Natural killer cell (primary cell): ENCODE measurements around the gene COPS9. TPM values are rescaled to one million over a fixed set of nuclear protein-coding genes. Genes with fewer than 3 reads are reported as not detected.

Experiments
- ATAC-seq, 3 donors: fragments of 150-1000 bp in 2 of 3; fragments of 200-7000 bp in 1 of 3; cut with Tn5 transposase; 1 replicate in 1 of 3; 2 replicates in 2 of 3; pipeline ENCODE4 v1.10.0; 2021; ENCODE audit warnings: mild to moderate bottlenecking in 2 of 3, moderate library complexity in 2 of 3
- DNase-seq, 2 donors: peaks; one replicate each; pipeline versions ENCODE4 v3.0.0 to v3.0.0-alpha.2; 2013 to 2021; ENCODE audit warnings: mixed read lengths in 1 of 2
- H3K27ac ChIP-seq: one replicate; pipeline ENCODE4 v1.5.1; 2013; ENCODE audit warnings: mild to moderate bottlenecking, low read length
- H3K27me3 ChIP-seq: one replicate; pipeline ENCODE4 v1.6.1; 2013; ENCODE audit warnings: low read length; ENCODE audit not compliant: control insufficient read depth, insufficient read depth
- H3K36me3 ChIP-seq: one replicate; pipeline ENCODE4 v1.6.1; 2013; ENCODE audit warnings: low read length; ENCODE audit not compliant: control insufficient read depth, insufficient read depth
- H3K4me1 ChIP-seq: one replicate; pipeline ENCODE4 v1.6.1; 2013; ENCODE audit warnings: low read length; ENCODE audit not compliant: control insufficient read depth, insufficient read depth
- H3K4me3 ChIP-seq: one replicate; pipeline ENCODE4 v1.5.1; 2013; ENCODE audit warnings: low read length
- H3K9me3 ChIP-seq: one replicate; pipeline ENCODE4 v1.6.1; 2013; ENCODE audit warnings: low read length; ENCODE audit not compliant: control insufficient read depth, insufficient read depth
- H3K27ac Mint-ChIP-seq, 2 donors: one replicate each; pipeline ENCODE4 v1.8.0; 2022; ENCODE audit warnings: mild to moderate bottlenecking in 2 of 2, mixed read lengths in 2 of 2, moderate library complexity in 1 of 2
- H3K27me3 Mint-ChIP-seq, 2 donors: one replicate each; pipeline ENCODE4 v1.8.0; 2022; ENCODE audit warnings: low read depth in 2 of 2, mixed read lengths in 2 of 2
- H3K36me3 Mint-ChIP-seq: one replicate; pipeline ENCODE4 v1.8.0; 2022; ENCODE audit warnings: mixed read lengths
- H3K4me1 Mint-ChIP-seq, 2 donors: one replicate each; pipeline ENCODE4 v1.8.0; 2022; ENCODE audit warnings: mixed read lengths in 2 of 2
- H3K4me3 Mint-ChIP-seq: one replicate; pipeline ENCODE4 v1.8.0; 2022; ENCODE audit warnings: mild to moderate bottlenecking, moderate library complexity, mixed read lengths
- H3K9me3 Mint-ChIP-seq, 2 donors: one replicate each; pipeline ENCODE4 v1.8.0; 2022; ENCODE audit warnings: mixed read lengths in 2 of 2
- WGBS: methylation state at CpG from one replicate; pipeline ENCODE4 v1.1.7; 2013; ENCODE audit warnings: missing lambda C conversion rate; ENCODE audit not compliant: insufficient coverage; 5-methylcytosine and 5-hydroxymethylcytosine counted together
- intact Hi-C: fragments of 100-400 bp; cut with micrococcal nuclease; formaldehyde crosslinking; loops from one replicate; pipeline ENCODE4 v1.14.2; 2022
- total RNA-seq, 4 donors: library from RNA; stranded (reverse); fragments of 120-200 nt in 1 of 4; gene quantifications; one replicate each; pipeline versions ENCODE4 v1.2.3 to v1.2.4, GENCODE V29; 2013 to 2022
- TF ChIP-seq, protein P1 (sequence below): fragments of 200-600 bp; IDR thresholded peaks from one replicate; pipeline ENCODE4 v1.8.0; 2022; ENCODE audit warnings: antibody characterized with exemption

COPS9 gene
- total RNA-seq = 10 to 100 TPM; 51.5 to 76.5 (median 53.5) TPM
- 82.7 TPM for total RNA-seq (2013)

GRCh38 chr2:240136013-240136670 lies at the start of gene COPS9:
TSS of gene COPS9 (minus strand) at chr2:240136305. CDS start at chr2:240136284, 21 bp downstream.
- H3K36me3 ChIP-seq = peaks cover 25% of the 10 kb centered on the region
- peak within 1 kb of the TSS; percentile 90 for H3K4me3 ChIP-seq
- under 1% methylated on average over 79 of the region's 79 CpGs for WGBS
- Mint-ChIP-seq H3K27me3 (no peaks in the 10 kb centered on the region), H3K4me1 (peaks cover 21 to 36% of the 10 kb centered on the region in 2 donors), H3K9me3 (no peaks in the 10 kb centered on the region), H3K27ac (peak within 1 kb of the TSS; percentile 79 to 92), H3K36me3 (no peaks in the 10 kb centered on the region), H3K4me3 (peak within 1 kb of the TSS; percentile 95)
- H3K9me3 ChIP-seq = no peaks in the 10 kb centered on the region
- intact Hi-C loops = no loop called here
- no peaks in the 10 kb centered on the region for H3K27me3 ChIP-seq
- H3K4me1 ChIP-seq = peaks cover 25% of the 10 kb centered on the region
- H3K27ac ChIP-seq = peak within 1 kb of the TSS; percentile 47
- DNase-seq (peak; percentile 86 to 92), ATAC-seq (peak; percentile 97 to 98 (median 97))
- TF ChIP-seq, protein P1, sequence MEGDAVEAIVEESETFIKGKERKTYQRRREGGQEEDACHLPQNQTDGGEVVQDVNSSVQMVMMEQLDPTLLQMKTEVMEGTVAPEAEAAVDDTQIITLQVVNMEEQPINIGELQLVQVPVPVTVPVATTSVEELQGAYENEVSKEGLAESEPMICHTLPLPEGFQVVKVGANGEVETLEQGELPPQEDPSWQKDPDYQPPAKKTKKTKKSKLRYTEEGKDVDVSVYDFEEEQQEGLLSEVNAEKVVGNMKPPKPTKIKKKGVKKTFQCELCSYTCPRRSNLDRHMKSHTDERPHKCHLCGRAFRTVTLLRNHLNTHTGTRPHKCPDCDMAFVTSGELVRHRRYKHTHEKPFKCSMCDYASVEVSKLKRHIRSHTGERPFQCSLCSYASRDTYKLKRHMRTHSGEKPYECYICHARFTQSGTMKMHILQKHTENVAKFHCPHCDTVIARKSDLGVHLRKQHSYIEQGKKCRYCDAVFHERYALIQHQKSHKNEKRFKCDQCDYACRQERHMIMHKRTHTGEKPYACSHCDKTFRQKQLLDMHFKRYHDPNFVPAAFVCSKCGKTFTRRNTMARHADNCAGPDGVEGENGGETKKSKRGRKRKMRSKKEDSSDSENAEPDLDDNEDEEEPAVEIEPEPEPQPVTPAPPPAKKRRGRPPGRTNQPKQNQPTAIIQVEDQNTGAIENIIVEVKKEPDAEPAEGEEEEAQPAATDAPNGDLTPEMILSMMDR = no peak

- no peaks in the 10 kb centered on the region for H3K9me3 Mint-ChIP-seq
- Histone ChIP-seq H3K36me3 (no peaks in the 10 kb centered on the region), H3K9me3 (no peaks in the 10 kb centered on the region), H3K27me3 (no peaks in the 10 kb centered on the region), H3K4me1 (no peaks in the 10 kb centered on the region), H3K27ac (no peak overlapping the region), H3K4me3 (no peak overlapping the region)
- TF ChIP-seq, protein P1 = no peak
- peaks cover 16 to 38% of the 10 kb centered on the region in 2 donors for H3K27me3 Mint-ChIP-seq
- no peaks in the 10 kb centered on the region for H3K4me1 Mint-ChIP-seq
- no peaks in the 10 kb centered on the region for H3K36me3 Mint-ChIP-seq
- no peak overlapping the region for H3K4me3 Mint-ChIP-seq
- DNase-seq (no peak), ATAC-seq (no peak)
- intact Hi-C loops = no loop called here
- no peak overlapping the region for H3K27ac Mint-ChIP-seq
- WGBS = 54% methylated on average over 3 of the region's 3 CpGs
These were observed 48.6 kb upstream of the COPS9 start for GRCh38 chr2:240184656-240185055.

DNA sequence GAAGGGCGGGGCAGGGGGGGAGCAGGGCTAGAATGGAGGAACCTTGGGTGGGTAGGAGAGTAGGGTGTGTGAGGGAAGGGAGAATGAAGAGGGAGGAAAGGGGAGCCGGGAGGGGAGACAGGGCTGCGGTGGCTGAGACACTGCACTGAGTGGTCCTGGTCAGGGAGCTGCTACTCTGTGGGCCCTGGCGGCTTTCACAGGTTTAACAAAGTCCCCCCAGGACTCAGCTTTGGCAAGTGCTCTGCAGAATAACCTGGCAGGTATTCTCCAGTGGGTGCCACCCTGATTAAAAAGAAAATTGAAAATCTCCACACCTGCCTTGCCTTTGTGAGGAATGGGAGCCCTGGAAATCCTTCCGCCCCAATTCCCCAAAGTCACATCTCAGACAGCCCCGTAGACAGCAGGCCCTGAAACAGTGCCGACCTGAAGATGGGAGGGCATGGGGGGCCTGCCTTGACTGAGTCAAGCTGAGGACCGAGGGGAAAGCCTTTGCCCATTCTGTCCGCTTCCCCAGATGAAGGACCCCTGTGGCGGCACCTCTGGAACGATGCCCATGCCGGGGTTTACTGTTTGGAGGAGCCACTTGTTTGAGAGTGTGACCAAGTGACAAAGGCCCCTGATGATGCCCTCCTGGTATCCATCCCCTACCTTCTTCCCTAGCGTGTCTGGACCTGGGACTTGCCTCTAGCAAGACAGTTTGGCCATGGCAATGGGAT lies 47.9 kb upstream of the COPS9 start:
- ATAC-seq (no peak), DNase-seq (no peak)
- Histone ChIP-seq H3K4me3 (no peak overlapping the region), H3K27ac (no peak overlapping the region), H3K36me3 (no peaks in the 10 kb centered on the region), H3K9me3 (no peaks in the 10 kb centered on the region), H3K4me1 (no peaks in the 10 kb centered on the region), H3K27me3 (no peaks in the 10 kb centered on the region)
- 73% methylated on average over 13 of the region's 13 CpGs for WGBS
- H3K4me1 Mint-ChIP-seq = no peaks in the 10 kb centered on the region
- H3K27ac Mint-ChIP-seq = no peak overlapping the region
- intact Hi-C loops = no loop called here
- peaks cover 16 to 32% of the 10 kb centered on the region in 2 donors for H3K27me3 Mint-ChIP-seq
- TF ChIP-seq, protein P1 = no peak
- no peak overlapping the region for H3K4me3 Mint-ChIP-seq
- no peaks in the 10 kb centered on the region for H3K36me3 Mint-ChIP-seq
- no peaks in the 10 kb centered on the region for H3K9me3 Mint-ChIP-seq
